Astrocyte (in vitro differentiated cells and primary cell): ENCODE data around the gene STK39. TPM values are rescaled to one million over a fixed set of nuclear protein-coding genes. Genes with fewer than 3 reads are reported as not detected.

Experiments used
- DNase-seq: peaks from one replicate; pipeline ENCODE4 v3.0.0-alpha.2; 2010; ENCODE audit warnings: low read depth
- FAIRE-seq: peaks from 2 replicates; lab custom pipeline; 2011; peaks lifted over from hg19 to GRCh38; lab: Jason Lieb, UNC
- H2AFZ ChIP-seq: 2 replicates; pipeline ENCODE4 v1.6.0; 2012; ENCODE audit warnings: low read depth, low read length, inconsistent platforms
- H3K27ac ChIP-seq: 2 replicates; pipeline ENCODE4 v1.5.1; 2011; ENCODE audit warnings: low read depth, low read length, inconsistent platforms
- H3K27me3 ChIP-seq: 2 replicates; pipeline ENCODE4 v1.6.0; 2011; ENCODE audit warnings: low read length, inconsistent platforms; ENCODE audit not compliant: insufficient read depth
- H3K36me3 ChIP-seq: 2 replicates; pipeline ENCODE4 v1.5.1; 2011; ENCODE audit warnings: low read length, inconsistent platforms; ENCODE audit not compliant: insufficient read depth
- H3K4me1 ChIP-seq: 2 replicates; pipeline ENCODE4 v1.5.1; 2011; ENCODE audit warnings: low read length, inconsistent platforms; ENCODE audit not compliant: insufficient read depth
- H3K4me2 ChIP-seq: 2 replicates; pipeline ENCODE4 v1.6.0; 2012; ENCODE audit warnings: low read length, inconsistent platforms
- H3K4me3 ChIP-seq: 2 replicates; pipeline ENCODE4 v1.5.1; 2011; ENCODE audit warnings: low read depth, mild to moderate bottlenecking, low read length, inconsistent platforms; ENCODE audit not compliant: insufficient read depth
- H3K79me2 ChIP-seq: 2 replicates; pipeline ENCODE4 v1.6.0; 2012; ENCODE audit warnings: mild to moderate bottlenecking, low read length, inconsistent platforms; ENCODE audit not compliant: insufficient read depth
- H3K9ac ChIP-seq: 2 replicates; pipeline ENCODE4 v1.6.0; 2012; ENCODE audit warnings: mild to moderate bottlenecking, low read length, inconsistent platforms
- H3K9me3 ChIP-seq: 2 replicates; pipeline ENCODE4 v1.5.1; 2012; ENCODE audit warnings: low read depth, mild to moderate bottlenecking, low read length, inconsistent platforms; ENCODE audit not compliant: insufficient read depth
- H4K20me1 ChIP-seq: 2 replicates; pipeline ENCODE4 v1.6.0; 2012; ENCODE audit warnings: low read length, inconsistent platforms; ENCODE audit not compliant: insufficient read depth
- H3K27ac Mint-ChIP-seq: one replicate; pipeline ENCODE4 v1.8.0; 2021; ENCODE audit warnings: mild to moderate bottlenecking, mixed read lengths; ENCODE audit not compliant: unreplicated experiment
- H3K27me3 Mint-ChIP-seq: one replicate; pipeline ENCODE4 v1.8.0; 2021; ENCODE audit warnings: low read depth, mixed read lengths; ENCODE audit not compliant: unreplicated experiment
- H3K36me3 Mint-ChIP-seq: one replicate; pipeline ENCODE4 v1.8.0; 2021; ENCODE audit warnings: low read depth, mixed read lengths; ENCODE audit not compliant: unreplicated experiment
- H3K4me1 Mint-ChIP-seq: one replicate; pipeline ENCODE4 v1.8.0; 2021; ENCODE audit warnings: low read depth, mixed read lengths; ENCODE audit not compliant: unreplicated experiment
- H3K4me3 Mint-ChIP-seq: one replicate; pipeline ENCODE4 v1.8.0; 2021; ENCODE audit warnings: mild to moderate bottlenecking, moderate library complexity, mixed read lengths; ENCODE audit not compliant: unreplicated experiment
- H3K9me3 Mint-ChIP-seq: one replicate; pipeline ENCODE4 v1.8.0; 2021; ENCODE audit warnings: mild to moderate bottlenecking, mixed read lengths; ENCODE audit not compliant: unreplicated experiment
- EZH2 ChIP-seq: IDR thresholded peaks from 2 replicates; pipeline ENCODE4 v1.6.1; 2012; ENCODE audit warnings: mild to moderate bottlenecking, low read length, inconsistent platforms; ENCODE audit not compliant: insufficient read depth
- total RNA-seq: library from RNA; stranded (reverse); gene quantifications from 2 replicates; pipeline ENCODE4 v1.2.1, GENCODE V29; 2021
- TF ChIP-seq, protein P1 (sequence below): IDR thresholded peaks from 2 replicates; pipeline ENCODE4 v1.5.1; 2011; ENCODE audit warnings: low read depth, mild to moderate bottlenecking, inconsistent platforms, low read length, moderate library complexity; ENCODE audit not compliant: insufficient read depth

The STK39 gene
- total RNA-seq, 1 donor from 2014 or later, result 23.4 TPM

DNA sequence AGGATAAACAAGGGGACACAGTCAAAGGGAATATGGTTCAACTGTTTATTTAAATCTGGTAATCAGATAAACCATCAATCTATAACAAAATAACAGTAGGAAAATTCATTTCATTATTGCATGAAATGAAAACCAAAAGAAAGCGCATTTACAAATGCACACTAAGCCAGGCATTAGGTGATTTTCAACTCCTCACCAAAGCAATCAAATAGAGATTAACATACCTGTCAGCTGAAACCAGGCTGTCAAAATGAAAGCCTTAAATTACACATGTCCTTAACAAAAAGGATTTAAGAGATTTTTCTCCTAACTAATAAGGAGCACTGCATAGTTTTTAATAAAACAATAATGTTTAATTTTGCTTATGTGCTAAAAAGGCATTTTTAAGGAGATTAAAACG is 23.0 kb downstream of the STK39 start:
- Histone ChIP-seq H3K36me3 (no peaks in the 10 kb centered on the region), H3K27me3 (no peaks in the 10 kb centered on the region), H3K79me2 (peaks cover 45% of the 10 kb centered on the region), H3K9me3 (no peaks in the 10 kb centered on the region), H3K27ac (no peak overlapping the region), H3K4me1 (peaks cover 11% of the 10 kb centered on the region), H3K4me3 (no peak overlapping the region), H3K9ac (no peak overlapping the region), H3K4me2 (no peak overlapping the region), H2AFZ (no peak overlapping the region), H4K20me1 (peaks cover 8% of the 10 kb centered on the region)
- DNase-seq (no peak), FAIRE-seq (no peak)
- no peak for TF ChIP-seq EZH2
- TF ChIP-seq, protein P1, sequence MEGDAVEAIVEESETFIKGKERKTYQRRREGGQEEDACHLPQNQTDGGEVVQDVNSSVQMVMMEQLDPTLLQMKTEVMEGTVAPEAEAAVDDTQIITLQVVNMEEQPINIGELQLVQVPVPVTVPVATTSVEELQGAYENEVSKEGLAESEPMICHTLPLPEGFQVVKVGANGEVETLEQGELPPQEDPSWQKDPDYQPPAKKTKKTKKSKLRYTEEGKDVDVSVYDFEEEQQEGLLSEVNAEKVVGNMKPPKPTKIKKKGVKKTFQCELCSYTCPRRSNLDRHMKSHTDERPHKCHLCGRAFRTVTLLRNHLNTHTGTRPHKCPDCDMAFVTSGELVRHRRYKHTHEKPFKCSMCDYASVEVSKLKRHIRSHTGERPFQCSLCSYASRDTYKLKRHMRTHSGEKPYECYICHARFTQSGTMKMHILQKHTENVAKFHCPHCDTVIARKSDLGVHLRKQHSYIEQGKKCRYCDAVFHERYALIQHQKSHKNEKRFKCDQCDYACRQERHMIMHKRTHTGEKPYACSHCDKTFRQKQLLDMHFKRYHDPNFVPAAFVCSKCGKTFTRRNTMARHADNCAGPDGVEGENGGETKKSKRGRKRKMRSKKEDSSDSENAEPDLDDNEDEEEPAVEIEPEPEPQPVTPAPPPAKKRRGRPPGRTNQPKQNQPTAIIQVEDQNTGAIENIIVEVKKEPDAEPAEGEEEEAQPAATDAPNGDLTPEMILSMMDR, result no peak
- Mint-ChIP-seq H3K9me3 (no peaks in the 10 kb centered on the region), H3K27ac (no peak overlapping the region), H3K36me3 (peaks cover 3% of the 10 kb centered on the region), H3K4me1 (peaks cover 12% of the 10 kb centered on the region), H3K4me3 (no peak overlapping the region), H3K27me3 (no peaks in the 10 kb centered on the region)

DNA sequence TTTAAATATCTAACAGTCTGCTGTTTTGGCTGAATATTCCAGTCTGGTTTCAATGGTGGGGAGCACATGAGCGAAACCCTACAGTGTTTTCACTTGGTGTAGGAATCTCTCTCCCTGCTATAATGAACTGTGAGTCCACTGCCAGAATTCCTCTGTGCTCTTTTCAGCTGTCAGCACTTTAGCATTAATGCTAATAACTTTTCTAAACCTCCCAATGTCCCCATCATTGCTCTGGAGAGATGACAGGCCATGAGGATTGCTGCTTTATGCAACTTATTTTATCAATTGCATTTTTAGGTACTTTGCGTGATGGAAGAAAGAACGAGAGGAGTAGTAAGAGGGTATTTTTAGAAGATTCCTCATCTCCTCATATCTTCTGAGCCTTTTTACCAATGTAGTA is 25.3 kb downstream of the STK39 start:
- Histone ChIP-seq H3K36me3 (no peaks in the 10 kb centered on the region), H3K4me2 (no peak overlapping the region), H3K27ac (no peak overlapping the region), H4K20me1 (peaks cover 13% of the 10 kb centered on the region), H2AFZ (no peak overlapping the region), H3K9ac (no peak overlapping the region), H3K4me3 (no peak overlapping the region), H3K9me3 (no peaks in the 10 kb centered on the region), H3K4me1 (peaks cover 11% of the 10 kb centered on the region), H3K79me2 (peaks cover 57% of the 10 kb centered on the region), H3K27me3 (no peaks in the 10 kb centered on the region)
- H3K9me3 Mint-ChIP-seq, result no peaks in the 10 kb centered on the region
- peaks cover 3% of the 10 kb centered on the region for H3K36me3 Mint-ChIP-seq
- TF ChIP-seq EZH2, result no peak
- TF ChIP-seq, protein P1, result no peak
- no peak overlapping the region for H3K27ac Mint-ChIP-seq
- no peaks in the 10 kb centered on the region for H3K27me3 Mint-ChIP-seq
- H3K4me1 Mint-ChIP-seq, result peaks cover 14% of the 10 kb centered on the region
- FAIRE-seq (no peak), DNase-seq (no peak)
- no peak overlapping the region for H3K4me3 Mint-ChIP-seq

DNA sequence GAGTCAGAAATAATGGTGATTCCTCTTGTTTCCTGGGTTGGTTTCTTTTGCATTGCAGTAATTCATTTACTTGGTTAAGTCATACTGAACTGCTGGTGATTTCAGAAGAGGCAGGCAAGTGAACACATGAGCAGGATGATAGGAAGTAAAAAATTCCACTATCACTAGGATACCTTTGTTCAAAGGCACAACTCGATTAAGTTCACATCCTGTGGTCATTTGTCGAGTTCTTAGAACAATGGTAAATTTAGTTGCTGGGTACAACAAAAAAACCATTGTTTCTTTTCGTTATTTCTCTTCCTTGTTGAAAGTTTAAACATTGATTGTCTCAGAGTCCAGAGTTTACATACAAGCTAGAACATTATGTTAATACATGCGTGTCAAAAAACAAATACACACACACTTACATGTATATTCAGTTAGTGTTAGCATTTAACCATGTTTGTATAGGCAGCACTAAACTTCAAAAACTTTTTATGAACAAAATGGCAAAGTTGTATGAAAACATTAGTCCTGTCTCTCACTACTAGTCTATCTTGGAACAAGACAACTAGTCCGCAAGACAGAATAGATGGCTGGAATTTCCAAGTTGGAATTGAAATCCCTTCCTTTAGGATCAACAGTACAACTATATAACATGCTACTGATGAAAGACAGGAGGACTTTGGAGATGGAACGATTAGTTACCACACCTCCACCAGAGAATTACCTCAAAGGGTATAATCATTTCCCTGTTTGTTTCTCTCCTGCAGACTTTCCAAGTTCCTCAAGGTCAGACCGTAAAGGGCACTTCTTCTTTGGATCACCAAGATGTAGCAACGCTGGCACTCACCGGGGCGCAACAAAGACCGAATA is 26.2 kb downstream of the STK39 start:
- Histone ChIP-seq H3K27ac (no peak overlapping the region), H2AFZ (no peak overlapping the region), H3K4me1 (peaks cover 18% of the 10 kb centered on the region), H3K4me2 (peak overlapping the region; percentile 31), H3K27me3 (no peaks in the 10 kb centered on the region), H3K9ac (no peak overlapping the region), H4K20me1 (peaks cover 15% of the 10 kb centered on the region), H3K79me2 (peaks cover 60% of the 10 kb centered on the region), H3K36me3 (no peaks in the 10 kb centered on the region), H3K9me3 (no peaks in the 10 kb centered on the region), H3K4me3 (no peak overlapping the region)
- Mint-ChIP-seq H3K4me1 (peaks cover 14% of the 10 kb centered on the region), H3K4me3 (no peak overlapping the region), H3K27me3 (no peaks in the 10 kb centered on the region), H3K36me3 (peaks cover 3% of the 10 kb centered on the region), H3K27ac (no peak overlapping the region), H3K9me3 (no peaks in the 10 kb centered on the region)
- FAIRE-seq (no peak), DNase-seq (peak; percentile 76)
- TF ChIP-seq, protein P1, result no peak
- no peak for TF ChIP-seq EZH2
